Mesendoderm (in vitro differentiated cells): ENCODE data around the gene NEO1.
A peak's percentile ranks its signal among the peaks of the same experiment; 100 is the strongest.

Experiments used
- DNase-seq: peaks from one replicate; pipeline ENCODE4 v3.0.0; 2013
- H2AK5ac ChIP-seq: 2 replicates; pipeline ENCODE4 v1.6.1; 2013; ENCODE audit warnings: low read length, inconsistent platforms
- H2BK120ac ChIP-seq: 2 replicates; pipeline ENCODE4 v1.6.1; 2013; ENCODE audit warnings: low read depth, mild to moderate bottlenecking, low read length, moderate library complexity, mixed read lengths
- H2BK15ac ChIP-seq: replicated peaks from 2 replicates; pipeline ENCODE4 v1.6.1; 2013; ENCODE audit warnings: low read depth, mild to moderate bottlenecking, moderate library complexity
- H2BK5ac ChIP-seq: 2 replicates; pipeline ENCODE4 v1.6.1; 2013; ENCODE audit warnings: low read length, inconsistent platforms
- H3K18ac ChIP-seq: 2 replicates; pipeline ENCODE4 v1.6.1; 2013; ENCODE audit warnings: mild to moderate bottlenecking, low read length, mixed read lengths
- H3K23ac ChIP-seq: one replicate; pipeline ENCODE4 v1.6.1; 2013; ENCODE audit warnings: low read length
- H3K27ac ChIP-seq: 2 replicates; pipeline ENCODE4 v1.5.1; 2013; ENCODE audit warnings: low read depth, mild to moderate bottlenecking, inconsistent platforms, low read length, moderate library complexity
- H3K27me3 ChIP-seq: 2 replicates; pipeline ENCODE4 v1.6.1; 2013; ENCODE audit warnings: low read length, control low read depth, mild to moderate bottlenecking, inconsistent platforms; ENCODE audit not compliant: insufficient read depth, poor library complexity
- H3K36me3 ChIP-seq: 2 replicates; pipeline ENCODE4 v1.6.1; 2013; ENCODE audit warnings: low read length, inconsistent platforms; ENCODE audit not compliant: control insufficient read depth, insufficient read depth
- H3K4ac ChIP-seq: one replicate; pipeline ENCODE4 v1.6.1; 2013; ENCODE audit warnings: low read depth, mild to moderate bottlenecking, low read length, moderate library complexity
- H3K4me1 ChIP-seq: 2 replicates; pipeline ENCODE4 v1.6.1; 2013; ENCODE audit warnings: low read depth, low read length, inconsistent platforms; ENCODE audit not compliant: control insufficient read depth
- H3K4me2 ChIP-seq: 2 replicates; pipeline ENCODE4 v1.6.1; 2013; ENCODE audit warnings: low read length
- H3K4me3 ChIP-seq: 2 replicates; pipeline ENCODE4 v1.5.1; 2013; ENCODE audit warnings: mild to moderate bottlenecking, low read length
- H3K56ac ChIP-seq: one replicate; pipeline ENCODE4 v1.6.1; 2013; ENCODE audit warnings: low read length
- H3K79me1 ChIP-seq: 2 replicates; pipeline ENCODE4 v1.6.1; 2013; ENCODE audit warnings: low read length, inconsistent platforms
- H3K79me2 ChIP-seq: 2 replicates; pipeline ENCODE4 v1.6.1; 2013; ENCODE audit warnings: mild to moderate bottlenecking, low read length; ENCODE audit not compliant: control insufficient read depth, insufficient read depth
- H3K9ac ChIP-seq: 2 replicates; pipeline ENCODE4 v1.6.1; 2013; ENCODE audit warnings: low read length, inconsistent platforms
- H4K5ac ChIP-seq: one replicate; pipeline ENCODE4 v1.6.1; 2013; ENCODE audit warnings: low read length
- H4K8ac ChIP-seq: one replicate; pipeline ENCODE4 v1.6.1; 2013; ENCODE audit warnings: low read depth, mild to moderate bottlenecking, control low read depth, low read length, moderate library complexity
- whole genome bisulfite sequencing: extraction: QIAGEN DNeasy Blood & Tissue Kit; methylation state at CpG from one replicate; pipeline ENCODE4 v1.1.7; 2013; ENCODE audit warnings: low lambda C conversion rate, missing lambda C conversion rate; ENCODE audit not compliant: insufficient coverage; ENCODE audit errors: extremely low coverage; 5-methylcytosine and 5-hydroxymethylcytosine counted together

The NEO1 gene

DNA sequence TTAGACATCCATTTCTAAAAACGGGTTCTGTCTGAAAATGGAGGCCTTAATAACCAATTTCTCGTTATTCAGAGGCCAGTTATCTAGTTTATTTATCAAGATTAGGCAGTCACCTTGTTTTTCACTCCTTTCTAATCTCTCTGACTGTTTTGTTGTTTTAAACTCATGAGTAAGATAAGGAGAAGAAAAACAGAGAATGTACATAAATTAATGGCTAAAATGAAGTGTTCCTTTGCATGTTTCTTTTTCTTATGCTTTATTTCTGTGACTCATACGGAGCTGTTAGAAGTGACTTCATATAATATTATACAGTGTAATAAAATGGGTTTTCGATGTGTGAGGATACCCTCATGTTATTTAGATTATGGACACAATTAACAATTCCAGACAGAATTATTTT lies 22.0 kb downstream of the NEO1 start:
- WGBS = no CpG with 5 or more reads among the region's 4 CpGs
- no peak for DNase-seq

DNA sequence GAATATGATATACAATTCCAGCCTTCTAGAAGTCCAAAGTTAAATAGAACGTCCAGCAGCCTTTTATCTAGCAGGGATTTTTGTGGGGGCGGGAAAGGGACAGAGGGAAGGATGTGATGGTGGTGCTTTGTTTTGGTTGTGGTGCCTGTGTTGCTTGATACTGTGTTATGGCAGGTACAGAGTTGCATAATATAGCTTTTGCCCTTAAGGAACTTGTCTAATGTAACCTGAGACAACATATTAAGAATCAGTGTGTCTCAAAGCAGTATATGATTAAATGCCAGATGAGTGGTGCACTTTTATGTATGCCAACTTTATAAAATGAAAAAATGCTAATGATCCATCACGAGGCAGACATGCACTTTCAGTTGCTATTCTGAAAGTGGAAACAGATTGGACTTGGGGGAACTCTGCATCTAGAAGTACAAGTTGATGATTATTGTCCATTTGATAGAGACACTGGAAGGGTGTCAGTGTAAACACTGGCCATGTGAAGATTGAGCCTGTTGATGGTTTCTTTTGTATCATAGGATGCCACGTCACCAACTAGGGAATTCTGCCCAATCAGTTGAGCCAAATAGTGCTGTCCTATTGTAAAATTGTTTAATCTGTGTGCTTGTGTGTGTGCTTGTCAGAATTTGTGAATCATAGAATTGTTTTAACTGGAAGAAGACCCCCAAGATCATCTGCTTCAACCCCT lies 23.0 kb downstream of the NEO1 start:
- Histone ChIP-seq H4K8ac (no peak overlapping the region), H3K4me2 (no peak overlapping the region), H3K4me3 (no peak overlapping the region), H3K4ac (no peak overlapping the region), H3K9ac (no peak overlapping the region), H3K18ac (no peak overlapping the region), H3K56ac (no peak overlapping the region), H3K36me3 (no peaks in the 10 kb centered on the region), H4K5ac (no peak overlapping the region), H2BK120ac (no peak overlapping the region), H3K27me3 (no peaks in the 10 kb centered on the region), H2BK5ac (no peak overlapping the region), H3K79me2 (peaks cover 7% of the 10 kb centered on the region), H2BK15ac (no peak overlapping the region), H3K23ac (no peak overlapping the region), H3K79me1 (peaks cover 13% of the 10 kb centered on the region), H3K4me1 (peaks cover 2% of the 10 kb centered on the region), H3K27ac (no peak overlapping the region), H2AK5ac (no peak overlapping the region)
- WGBS = no CpG with 5 or more reads among the region's 4 CpGs
- DNase-seq = no peak

More for the DNA sequence above, 22.0 kb downstream of the NEO1 start:
- peaks cover 13% of the 10 kb centered on the region for H3K79me1 ChIP-seq
- no peak overlapping the region for H4K8ac ChIP-seq
- no peaks in the 10 kb centered on the region for H3K27me3 ChIP-seq
- H2BK120ac ChIP-seq = no peak overlapping the region
- no peak overlapping the region for H2AK5ac ChIP-seq
- H3K23ac ChIP-seq = no peak overlapping the region
- no peak overlapping the region for H3K18ac ChIP-seq
- H3K4me1 ChIP-seq = peaks cover 2% of the 10 kb centered on the region
- no peak overlapping the region for H4K5ac ChIP-seq
- H3K4me3 ChIP-seq = no peak overlapping the region
- H3K36me3 ChIP-seq = no peaks in the 10 kb centered on the region
- no peak overlapping the region for H3K4me2 ChIP-seq
- H2BK15ac ChIP-seq = no peak overlapping the region
- H3K4ac ChIP-seq = no peak overlapping the region
- H3K27ac ChIP-seq = no peak overlapping the region
- no peak overlapping the region for H3K9ac ChIP-seq
- H3K79me2 ChIP-seq = peaks cover 7% of the 10 kb centered on the region
- H3K56ac ChIP-seq = no peak overlapping the region
- no peak overlapping the region for H2BK5ac ChIP-seq

DNA sequence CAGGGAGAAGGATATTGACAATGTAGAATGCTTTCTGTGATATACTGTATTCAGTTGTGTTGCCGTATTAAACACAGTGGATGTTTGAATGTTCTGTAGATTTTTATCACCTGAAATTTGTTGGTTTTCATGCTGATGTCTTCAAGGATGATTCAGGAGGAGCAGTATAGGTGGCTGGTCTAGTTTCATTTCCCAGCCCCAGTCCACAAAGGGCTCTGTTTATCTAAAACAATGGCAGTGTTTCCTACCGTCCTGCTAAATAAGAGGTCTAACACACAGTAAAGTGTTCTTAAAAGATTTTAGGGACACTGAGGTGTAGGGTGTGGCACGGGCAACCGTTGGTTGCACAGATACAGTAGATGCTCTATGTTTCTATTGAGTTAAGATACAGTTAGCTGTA lies 26.0 kb downstream of the NEO1 start:
- Histone ChIP-seq H3K4me1 (peaks cover 2% of the 10 kb centered on the region), H3K56ac (no peak overlapping the region), H3K9ac (no peak overlapping the region), H3K27me3 (no peaks in the 10 kb centered on the region), H2BK15ac (no peak overlapping the region), H3K23ac (no peak overlapping the region), H4K5ac (no peak overlapping the region), H3K36me3 (no peaks in the 10 kb centered on the region), H2AK5ac (no peak overlapping the region), H3K79me2 (peaks cover 5% of the 10 kb centered on the region), H3K4me3 (no peak overlapping the region), H3K18ac (no peak overlapping the region), H2BK5ac (no peak overlapping the region), H3K79me1 (peaks cover 9% of the 10 kb centered on the region), H3K4me2 (no peak overlapping the region), H3K27ac (no peak overlapping the region), H3K4ac (no peak overlapping the region), H2BK120ac (no peak overlapping the region), H4K8ac (no peak overlapping the region)
- WGBS = no CpG with 5 or more reads among the region's 4 CpGs
- DNase-seq = no peak

DNA sequence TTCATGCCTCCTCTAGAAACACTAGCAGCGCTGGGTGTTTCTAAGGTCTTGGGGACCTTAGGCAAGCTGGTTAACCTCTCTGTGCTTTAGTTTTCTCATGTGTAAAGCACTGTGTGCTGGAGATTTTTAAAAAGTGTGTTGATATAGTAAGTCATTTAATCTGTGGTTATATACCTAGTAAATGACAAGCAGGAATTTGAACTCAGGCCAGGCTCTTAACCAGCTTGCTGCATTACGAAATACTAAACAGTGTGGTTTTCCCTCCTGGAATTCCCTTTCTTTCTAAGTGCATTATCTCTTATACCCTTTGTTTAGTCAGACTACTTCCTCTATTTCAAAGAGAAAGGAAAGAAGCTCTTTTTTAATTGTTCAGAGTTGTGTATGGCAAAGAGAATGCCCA lies 26.5 kb downstream of the NEO1 start:
- no peak overlapping the region for H3K9ac ChIP-seq
- H2BK15ac ChIP-seq = no peak overlapping the region
- no peak overlapping the region for H2BK5ac ChIP-seq
- DNase-seq = peak; percentile 22
- no peak overlapping the region for H3K23ac ChIP-seq
- H3K36me3 ChIP-seq = no peaks in the 10 kb centered on the region
- peaks cover 5% of the 10 kb centered on the region for H3K79me2 ChIP-seq
- no peak overlapping the region for H2AK5ac ChIP-seq
- H3K4me3 ChIP-seq = no peak overlapping the region
- no peak overlapping the region for H3K56ac ChIP-seq
- no peak overlapping the region for H3K18ac ChIP-seq
- no peak overlapping the region for H3K4ac ChIP-seq
- H2BK120ac ChIP-seq = no peak overlapping the region
- peaks cover 2% of the 10 kb centered on the region for H3K4me1 ChIP-seq
- WGBS = no CpG with 5 or more reads among the region's 2 CpGs
- no peak overlapping the region for H4K5ac ChIP-seq
- no peak overlapping the region for H4K8ac ChIP-seq
- no peak overlapping the region for H3K4me2 ChIP-seq
- peaks cover 9% of the 10 kb centered on the region for H3K79me1 ChIP-seq
- H3K27me3 ChIP-seq = no peaks in the 10 kb centered on the region
- no peak overlapping the region for H3K27ac ChIP-seq

DNA sequence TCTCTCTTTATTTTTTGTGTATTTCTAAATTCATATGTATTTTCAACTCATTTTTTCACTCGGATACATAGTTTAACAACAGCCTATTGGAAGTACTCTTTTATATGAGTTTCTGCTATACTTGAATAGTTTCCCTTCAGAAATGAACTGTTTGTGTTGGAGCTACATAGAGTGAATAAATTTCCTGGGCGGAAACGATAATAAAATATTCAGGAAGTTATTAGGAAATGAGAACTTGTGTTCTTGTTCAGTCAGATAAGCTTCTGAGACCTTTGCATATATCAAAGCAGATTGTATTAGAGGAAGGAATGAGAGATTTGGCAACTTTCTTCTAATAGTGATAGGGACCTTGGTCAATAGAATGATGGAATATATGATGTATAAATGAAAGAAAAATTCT lies 27.3 kb downstream of the NEO1 start:
- Histone ChIP-seq H3K56ac (no peak overlapping the region), H3K9ac (no peak overlapping the region), H4K5ac (no peak overlapping the region), H3K4me1 (peaks cover 2% of the 10 kb centered on the region), H3K27me3 (no peaks in the 10 kb centered on the region), H3K4me2 (no peak overlapping the region), H3K27ac (no peak overlapping the region), H3K18ac (no peak overlapping the region), H3K4ac (no peak overlapping the region), H2BK120ac (no peak overlapping the region), H3K4me3 (no peak overlapping the region), H3K79me2 (peaks cover 4% of the 10 kb centered on the region), H4K8ac (no peak overlapping the region), H2BK5ac (no peak overlapping the region), H3K23ac (no peak overlapping the region), H2AK5ac (no peak overlapping the region), H3K79me1 (peaks cover 8% of the 10 kb centered on the region), H2BK15ac (no peak overlapping the region), H3K36me3 (no peaks in the 10 kb centered on the region)
- no peak for DNase-seq
- no CpG with 5 or more reads among the region's 3 CpGs for WGBS
